OCI-LY1 (cell line): ENCODE data around the gene ZXDB.

Source experiments
- H2AFZ ChIP-seq: fragments of 200-600 bp; sonication (generic), shearing (Covaris generic); 2 replicates; pipeline ENCODE4 v1.6.0; 2014; ENCODE audit warnings: antibody characterized with exemption, mild to moderate bottlenecking, low read length
- H3F3A ChIP-seq: fragments of 200-600 bp; sonication (generic), shearing (Covaris generic); 2 replicates; pipeline ENCODE4 v1.6.0; 2014; ENCODE audit warnings: mild to moderate bottlenecking, antibody characterized with exemption, low read length, moderate library complexity; ENCODE audit not compliant: insufficient read depth
- H3K27ac ChIP-seq: fragments of 200-600 bp; sonication (generic); 2 replicates; pipeline ENCODE4 v1.5.1; 2014; ENCODE audit warnings: low read length, mixed run types, mild to moderate bottlenecking, low read depth; ENCODE audit not compliant: poor library complexity, severe bottlenecking
- H3K27me3 ChIP-seq: fragments of 200-600 bp; sonication (generic); 2 replicates; pipeline ENCODE4 v1.6.0; 2014; ENCODE audit warnings: antibody characterized with exemption, mild to moderate bottlenecking, low read length, moderate library complexity; ENCODE audit not compliant: insufficient read depth
- H3K36me3 ChIP-seq: fragments of 200-600 bp; sonication (generic); 2 replicates; pipeline ENCODE4 v1.6.1; 2014; ENCODE audit warnings: mild to moderate bottlenecking, antibody characterized with exemption, low read length, moderate library complexity, mixed read lengths; ENCODE audit not compliant: insufficient read depth
- H3K4me1 ChIP-seq: fragments of 200-600 bp; sonication (generic); 2 replicates; pipeline ENCODE4 v1.5.1; 2014; ENCODE audit warnings: mild to moderate bottlenecking, low read length, moderate library complexity; ENCODE audit not compliant: insufficient read depth, severe bottlenecking
- H3K4me2 ChIP-seq: fragments of 200-600 bp; sonication (generic), shearing (Covaris generic); 2 replicates; pipeline ENCODE4 v1.6.1; 2014; ENCODE audit warnings: low read length
- H3K4me3 ChIP-seq: fragments of 200-600 bp; sonication (generic); 2 replicates; pipeline ENCODE4 v1.5.1; 2014; ENCODE audit warnings: low read length, low read depth, mild to moderate bottlenecking, mixed read lengths; ENCODE audit not compliant: poor library complexity, severe bottlenecking
- H3K79me2 ChIP-seq: fragments of 200-600 bp; shearing (Covaris generic); 2 replicates; pipeline ENCODE4 v1.6.1; 2016; ENCODE audit warnings: mixed run types, low read length, mixed read lengths; ENCODE audit not compliant: insufficient read depth
- H3K9ac ChIP-seq: fragments of 200-600 bp; sonication (generic), shearing (Covaris generic); 2 replicates; pipeline ENCODE4 v1.6.1; 2014; ENCODE audit warnings: mild to moderate bottlenecking, low read length, mixed read lengths
- H3K9me2 ChIP-seq: fragments of 200-600 bp; sonication (generic), shearing (Covaris generic); 2 replicates; pipeline ENCODE4 v1.6.1; 2014; ENCODE audit warnings: low read depth, mild to moderate bottlenecking, low read length, mixed read lengths
- H3K9me3 ChIP-seq: fragments of 200-600 bp; shearing (Covaris generic); 2 replicates; pipeline ENCODE4 v1.6.1; 2014; ENCODE audit warnings: low read length, mixed read lengths
- H4K20me1 ChIP-seq: fragments of 200-600 bp; sonication (generic), shearing (Covaris generic); 2 replicates; pipeline ENCODE4 v1.6.0; 2016; ENCODE audit warnings: mild to moderate bottlenecking, low read length; ENCODE audit not compliant: insufficient read depth
- EZH2 ChIP-seq: fragments of 200-600 bp; sonication (generic), shearing (Covaris generic); IDR thresholded peaks from 2 replicates; pipeline ENCODE4 v1.8.0; 2017; ENCODE audit warnings: borderline replicate concordance, mixed run types, mild to moderate bottlenecking, antibody characterized with exemption, low read length, moderate library complexity, mixed read lengths

The ZXDB gene

DNA sequence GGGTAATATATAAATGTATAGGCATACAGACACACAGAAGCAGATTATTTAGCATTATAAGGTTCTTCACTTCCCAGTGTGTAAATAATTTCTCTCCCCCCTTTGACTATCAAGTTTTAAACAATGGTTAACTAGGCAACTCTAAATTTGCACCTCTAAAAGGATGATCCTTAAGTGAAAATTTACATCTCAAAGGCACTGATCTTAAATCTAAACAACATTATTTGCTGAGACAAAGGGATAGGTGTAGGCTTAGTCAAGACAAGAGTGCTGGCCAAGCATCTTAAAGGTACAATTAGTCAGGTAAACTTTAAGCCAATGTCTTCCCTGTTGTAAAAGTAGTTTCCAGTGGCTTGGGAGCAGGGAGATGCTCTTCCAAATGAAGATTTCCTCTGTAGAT is 55.2 kb downstream of the ZXDB start:
- H3K4me2 ChIP-seq: no peak overlapping the region
- H3K4me3 ChIP-seq: no peak overlapping the region
- H4K20me1 ChIP-seq: no peaks in the 10 kb centered on the region
- H3K4me1 ChIP-seq: no peaks in the 10 kb centered on the region
- no peak overlapping the region for H3K9ac ChIP-seq
- no peak for TF ChIP-seq EZH2
- no peaks in the 10 kb centered on the region for H3K79me2 ChIP-seq
- no peak overlapping the region for H3K27ac ChIP-seq
- no peaks in the 10 kb centered on the region for H3F3A ChIP-seq
- H2AFZ ChIP-seq: no peak overlapping the region
- no peaks in the 10 kb centered on the region for H3K36me3 ChIP-seq
- H3K9me3 ChIP-seq: no peaks in the 10 kb centered on the region
- no peaks in the 10 kb centered on the region for H3K9me2 ChIP-seq
- no peaks in the 10 kb centered on the region for H3K27me3 ChIP-seq
